DMS53 (cell line): Measurements from ENCODE around the gene CCDC87.
"Not testable (repeated sequence)": the region's sequence is repeated elsewhere in the genome, so short reads cannot be mapped to it uniquely, and the experiment has no call there.

Experiments
- DNase-seq: peaks from one replicate; lab custom pipeline; 2025; lab: John Stamatoyannopoulos, UW

Gene CCDC87, protein sequence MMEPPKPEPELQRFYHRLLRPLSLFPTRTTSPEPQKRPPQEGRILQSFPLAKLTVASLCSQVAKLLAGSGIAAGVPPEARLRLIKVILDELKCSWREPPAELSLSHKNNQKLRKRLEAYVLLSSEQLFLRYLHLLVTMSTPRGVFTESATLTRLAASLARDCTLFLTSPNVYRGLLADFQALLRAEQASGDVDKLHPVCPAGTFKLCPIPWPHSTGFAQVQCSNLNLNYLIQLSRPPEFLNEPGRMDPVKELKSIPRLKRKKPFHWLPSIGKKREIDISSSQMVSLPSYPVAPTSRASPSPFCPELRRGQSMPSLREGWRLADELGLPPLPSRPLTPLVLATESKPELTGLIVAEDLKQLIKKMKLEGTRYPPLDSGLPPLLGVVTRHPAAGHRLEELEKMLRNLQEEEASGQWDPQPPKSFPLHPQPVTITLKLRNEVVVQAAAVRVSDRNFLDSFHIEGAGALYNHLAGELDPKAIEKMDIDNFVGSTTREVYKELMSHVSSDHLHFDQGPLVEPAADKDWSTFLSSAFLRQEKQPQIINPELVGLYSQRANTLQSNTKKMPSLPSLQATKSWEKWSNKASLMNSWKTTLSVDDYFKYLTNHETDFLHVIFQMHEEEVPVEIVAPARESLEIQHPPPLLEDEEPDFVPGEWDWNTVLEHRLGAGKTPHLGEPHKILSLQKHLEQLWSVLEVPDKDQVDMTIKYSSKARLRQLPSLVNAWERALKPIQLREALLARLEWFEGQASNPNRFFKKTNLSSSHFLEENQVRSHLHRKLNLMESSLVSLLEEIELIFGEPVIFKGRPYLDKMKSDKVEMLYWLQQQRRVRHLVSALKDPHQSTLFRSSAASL

DNA sequence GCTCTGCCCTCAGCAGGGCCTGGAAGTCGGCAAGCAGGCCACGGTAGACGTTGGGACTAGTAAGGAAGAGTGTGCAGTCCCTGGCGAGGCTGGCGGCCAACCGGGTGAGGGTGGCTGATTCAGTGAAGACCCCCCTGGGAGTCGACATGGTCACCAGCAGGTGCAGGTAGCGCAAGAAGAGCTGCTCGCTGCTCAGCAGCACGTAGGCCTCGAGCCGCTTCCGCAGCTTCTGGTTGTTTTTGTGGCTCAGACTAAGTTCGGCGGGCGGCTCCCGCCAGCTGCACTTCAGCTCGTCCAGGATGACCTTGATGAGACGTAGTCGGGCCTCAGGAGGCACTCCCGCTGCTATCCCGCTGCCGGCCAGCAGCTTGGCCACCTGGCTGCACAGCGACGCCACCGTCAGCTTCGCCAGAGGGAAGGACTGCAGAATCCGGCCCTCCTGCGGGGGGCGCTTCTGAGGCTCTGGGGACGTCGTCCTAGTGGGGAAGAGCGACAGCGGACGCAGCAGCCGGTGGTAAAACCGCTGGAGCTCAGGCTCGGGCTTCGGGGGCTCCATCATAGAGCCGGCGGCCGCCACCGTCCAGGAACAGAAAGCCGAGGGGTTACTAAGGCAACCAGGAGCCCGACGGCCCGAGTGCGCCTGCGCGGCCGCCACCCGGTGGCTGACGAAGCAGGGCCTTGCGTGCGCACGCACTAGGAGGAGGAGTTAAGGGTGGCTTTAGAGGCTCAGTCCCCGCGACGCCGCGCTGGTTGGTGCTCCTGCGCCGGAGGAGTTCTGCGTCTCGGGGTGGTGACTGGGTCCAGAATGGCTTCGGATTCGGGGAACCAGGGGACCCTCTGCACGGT, at the start of gene CCDC87, which contains the start of gene CCS:
Gene CCDC87 (minus strand): TSS at position 607 of the 846 bp plus-strand sequence. CDS start 48 bp downstream, at position 559.
Gene CCS (plus strand): TSS at position 729 of the 846 bp plus-strand sequence. CDS start 77 bp downstream, at position 806.
- DNase-seq, result peak; percentile 99

GRCh38 chr11:66641834-66642233, 49.0 kb upstream of the CCDC87 start:
- no peak for DNase-seq

DNA sequence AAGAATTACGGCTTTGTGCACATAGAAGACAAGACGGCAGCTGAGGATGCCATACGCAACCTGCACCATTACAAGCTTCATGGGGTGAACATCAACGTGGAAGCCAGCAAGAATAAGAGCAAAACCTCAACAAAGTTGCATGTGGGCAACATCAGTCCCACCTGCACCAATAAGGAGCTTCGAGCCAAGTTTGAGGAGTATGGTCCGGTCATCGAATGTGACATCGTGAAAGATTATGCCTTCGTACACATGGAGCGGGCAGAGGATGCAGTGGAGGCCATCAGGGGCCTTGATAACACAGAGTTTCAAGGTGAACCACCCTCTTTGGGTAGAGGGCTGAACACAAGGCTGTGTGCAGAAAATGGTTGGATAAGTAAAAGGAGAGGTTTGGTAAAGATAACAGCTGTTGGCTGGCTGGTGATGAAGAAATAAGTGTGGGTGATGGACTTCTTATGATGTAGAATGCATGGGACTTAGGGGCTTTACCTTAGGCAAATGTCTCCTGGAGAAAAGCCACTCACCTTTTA, 47.0 kb upstream of the CCDC87 start:
- not testable (repeated sequence) for DNase-seq

GRCh38 chr11:66639066-66639813, 46.4 kb upstream of the CCDC87 start:
- peak; percentile 73 for DNase-seq

GRCh38 chr11:66638177-66639065, 45.6 kb upstream of the CCDC87 start, which contains the start of gene RBM4:
TSS of gene RBM4 (plus strand) at chr11:66638703. CDS start at chr11:66639712, 1,009 bp downstream.
- peak; percentile 100 for DNase-seq

GRCh38 chr11:66637557-66638176, 44.8 kb upstream of the CCDC87 start:
- DNase-seq, result peak; percentile 82

DNA sequence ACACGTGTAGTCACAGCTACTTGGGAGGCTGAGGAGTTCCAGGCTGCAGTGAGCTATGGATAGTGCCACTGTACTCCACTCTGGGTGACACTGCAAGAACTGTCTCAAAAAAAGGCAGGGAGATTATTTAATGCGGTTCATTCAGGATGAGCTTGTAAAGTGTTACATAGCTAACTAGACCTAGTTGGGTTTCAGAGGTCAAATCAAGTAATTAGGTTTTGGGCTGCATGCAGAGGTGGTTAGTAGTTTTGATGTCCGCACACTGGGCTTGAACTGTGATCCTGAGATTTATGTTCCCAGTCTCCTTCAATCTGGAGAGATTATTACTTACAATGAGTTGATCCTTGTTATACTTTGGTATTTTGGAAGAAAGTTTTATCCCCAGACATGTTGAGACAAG, 43.5 kb upstream of the CCDC87 start:
- peak; percentile 50 for DNase-seq

DNA sequence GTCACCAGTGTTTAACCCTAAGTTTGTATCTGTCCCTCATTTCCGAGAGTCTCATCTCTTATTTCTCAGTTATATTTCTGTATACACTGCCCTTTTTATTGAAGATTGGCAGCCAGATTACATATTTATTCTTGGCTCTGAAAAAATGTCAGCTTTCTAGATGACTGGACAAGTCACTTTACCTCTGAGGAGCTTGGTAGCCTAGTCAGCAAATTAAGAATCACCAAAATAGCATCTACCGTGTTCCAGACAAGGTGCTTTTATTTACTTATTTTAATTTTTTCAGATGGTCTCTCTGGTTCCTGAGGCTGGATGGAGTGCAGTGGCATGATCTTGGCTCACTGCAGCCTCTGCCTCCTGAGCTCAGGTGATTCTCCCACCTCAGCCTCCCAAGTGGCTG, 40.1 kb upstream of the CCDC87 start:
- no peak for DNase-seq

GRCh38 chr11:66631883-66632282, 39.0 kb upstream of the CCDC87 start:
- DNase-seq, result no peak

- DNase-seq, result no peak
Measured at GRCh38 chr11:66629356-66629755, 36.5 kb upstream of the CCDC87 start.

DNA sequence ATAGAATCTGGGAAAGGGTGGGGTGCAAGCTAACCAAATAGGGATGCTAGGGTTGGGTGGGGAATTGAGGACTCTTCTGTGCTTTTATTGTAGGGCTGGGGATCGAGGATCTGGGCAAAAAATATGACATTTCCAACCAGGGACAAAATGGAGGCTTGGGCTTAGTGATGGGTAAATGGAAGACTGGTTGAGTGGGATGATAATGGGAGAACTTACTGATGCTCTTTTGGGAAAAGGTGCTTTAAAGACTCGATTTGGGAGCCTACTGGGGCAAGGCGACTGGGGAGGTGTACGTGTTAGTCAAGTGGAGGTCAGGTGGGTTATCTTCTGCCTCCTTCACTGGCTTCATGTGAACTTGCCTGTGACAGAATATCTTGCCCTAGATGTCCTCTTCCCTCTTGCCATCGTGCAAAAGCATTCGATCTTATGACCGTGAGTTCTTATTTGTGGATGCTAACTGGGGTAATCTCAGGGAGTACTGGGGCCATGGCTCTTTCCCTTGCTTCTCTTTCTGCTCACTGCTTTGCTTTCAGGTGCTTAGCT, 35.3 kb upstream of the CCDC87 start:
- DNase-seq, result no peak

- DNase-seq, result no peak
Measured at GRCh38 chr11:66626926-66627325, 34.1 kb upstream of the CCDC87 start.

DNA sequence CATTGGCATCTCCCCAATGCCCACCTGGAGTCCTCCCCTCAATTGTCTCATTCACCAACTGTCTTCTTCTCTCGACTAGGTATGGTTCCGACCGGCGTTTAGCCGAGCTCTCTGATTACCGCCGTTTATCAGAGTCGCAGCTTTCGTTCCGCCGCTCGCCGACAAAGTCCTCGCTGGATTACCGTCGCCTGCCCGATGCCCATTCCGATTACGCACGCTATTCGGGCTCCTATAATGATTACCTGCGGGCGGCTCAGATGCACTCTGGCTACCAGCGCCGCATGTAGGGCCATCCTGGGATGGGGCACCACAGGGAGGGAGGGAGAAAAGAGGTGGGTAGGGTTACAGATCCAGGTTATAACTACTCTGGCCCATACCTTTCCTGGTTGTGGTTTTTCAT, 33.5 kb upstream of the CCDC87 start:
- DNase-seq, result no peak

GRCh38 chr11:66625752-66626149, 32.9 kb upstream of the CCDC87 start:
- no peak for DNase-seq

GRCh38 chr11:66625041-66625751, 32.3 kb upstream of the CCDC87 start:
- no peak for DNase-seq

- no peak for DNase-seq
Measured at GRCh38 chr11:66624450-66624849, 31.6 kb upstream of the CCDC87 start.

DNA sequence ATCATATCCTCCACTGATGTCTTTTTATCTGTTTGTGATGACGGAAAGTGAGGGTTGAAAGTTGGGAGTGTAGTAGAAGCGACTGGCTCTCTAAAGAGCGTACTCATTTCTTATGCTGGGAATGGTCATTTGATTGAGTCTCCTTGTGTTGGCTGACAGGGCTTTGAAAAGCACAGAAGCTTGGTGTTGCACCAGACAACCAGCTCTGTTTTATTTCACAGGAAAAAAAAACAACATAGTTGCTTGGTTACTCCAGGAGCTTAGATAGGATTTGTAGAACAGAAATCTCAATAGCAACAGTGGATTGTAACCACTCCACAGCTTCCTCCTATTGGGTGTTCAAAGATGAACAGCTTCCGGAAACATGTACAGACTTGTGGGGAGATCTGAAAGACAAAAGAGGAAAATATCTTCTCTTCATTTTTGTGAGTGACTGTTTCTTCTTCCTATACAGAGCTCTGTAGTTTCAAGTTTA, 26.3 kb upstream of the CCDC87 start:
- peak; percentile 56 for DNase-seq

DNA sequence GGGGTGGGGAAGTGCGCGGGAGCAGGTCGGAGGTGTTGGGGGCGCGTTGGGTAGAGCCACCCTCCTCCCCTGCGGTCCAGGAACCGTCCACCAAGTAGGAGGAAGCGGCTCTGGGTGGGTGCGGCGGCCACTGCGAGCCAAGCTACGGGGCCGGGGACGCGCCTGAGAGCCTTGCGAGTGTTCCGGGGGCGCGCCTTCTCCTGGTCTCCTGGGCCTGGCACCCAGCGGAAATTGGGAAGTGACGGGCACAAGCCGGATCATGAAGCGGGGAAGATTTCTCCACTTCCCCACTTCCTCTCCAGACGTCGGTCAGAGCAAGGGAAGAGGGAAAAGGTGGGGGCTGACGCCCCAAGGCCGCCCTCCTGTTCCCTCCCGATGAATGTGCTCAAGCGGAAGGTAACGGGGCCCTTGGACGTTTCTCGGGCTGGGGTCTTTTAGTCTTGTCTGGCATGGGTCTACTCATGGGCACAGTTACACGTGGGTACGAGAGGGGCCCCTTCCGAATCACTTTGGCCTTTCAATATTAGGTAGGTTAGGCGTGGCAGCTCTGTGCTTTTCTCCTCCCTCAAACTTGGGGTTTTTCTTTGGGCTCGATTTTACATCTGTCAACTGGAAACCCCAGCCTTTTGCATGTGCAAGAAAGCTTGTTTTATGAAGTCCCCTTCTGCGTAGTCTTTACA, 24.4 kb upstream of the CCDC87 start:
- DNase-seq, result peak; percentile 89
